Measurements from ENCODE around the gene ZNF827.

The ZNF827 gene

GRCh38 chr4:145825255-145825654 is 113.4 kb downstream of the ZNF827 start:
- no peak for DNase-seq (ENCODE audit: low read depth)

- DNase-seq (ENCODE audit: low read depth) = no peak
Measured at GRCh38 chr4:145824463-145824862, 114.2 kb downstream of the ZNF827 start.

- DNase-seq (ENCODE audit: low read depth) = no peak
Measured at GRCh38 chr4:145823743-145824142, 114.9 kb downstream of the ZNF827 start.

DNA sequence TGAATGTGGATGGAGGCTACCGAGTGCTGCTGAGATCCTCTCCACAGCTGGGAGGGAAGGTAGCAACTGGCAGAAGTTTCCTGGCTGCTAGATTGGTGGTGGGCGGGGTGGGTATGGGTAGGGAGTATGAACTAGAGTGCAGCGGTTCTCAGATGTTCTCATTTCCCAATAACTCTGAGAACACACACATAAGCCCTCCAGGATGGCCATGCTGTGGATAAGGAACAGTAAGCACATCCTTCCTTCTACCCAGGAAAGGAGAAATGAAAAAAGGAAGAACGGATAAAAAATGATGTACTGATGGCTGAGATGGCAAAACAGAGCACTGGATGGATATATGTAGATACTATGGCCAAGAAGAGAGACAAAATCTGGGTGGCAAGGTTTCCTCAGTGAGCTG is 116.0 kb downstream of the ZNF827 start:
- no peak for DNase-seq (ENCODE audit: low read depth)

DNA sequence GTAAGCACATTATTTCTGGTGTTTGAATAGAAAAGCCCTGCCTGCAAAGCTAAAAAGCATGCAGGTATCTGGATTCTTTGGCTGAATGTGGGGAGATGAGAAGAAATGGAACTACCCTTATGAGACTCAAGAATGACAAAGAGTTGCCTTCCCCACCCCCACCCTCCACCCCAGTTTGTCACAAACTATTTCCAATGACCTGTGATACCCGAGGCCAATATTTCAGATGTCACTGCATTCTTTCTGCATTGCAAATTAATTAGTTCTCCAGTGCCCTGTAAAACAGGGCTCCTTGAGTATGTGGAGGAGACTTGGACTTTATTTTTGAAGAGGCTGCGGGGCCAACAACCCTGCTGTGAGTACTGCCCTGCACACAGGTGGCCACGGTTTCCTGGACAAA is 116.4 kb downstream of the ZNF827 start:
- DNase-seq (ENCODE audit: low read depth) = no peak

- DNase-seq (ENCODE audit: low read depth) = no peak
Measured at GRCh38 chr4:145821766-145822165, 116.9 kb downstream of the ZNF827 start.

- DNase-seq (ENCODE audit: low read depth) = no peak
Measured at GRCh38 chr4:145820407-145820806, 118.2 kb downstream of the ZNF827 start.

DNA sequence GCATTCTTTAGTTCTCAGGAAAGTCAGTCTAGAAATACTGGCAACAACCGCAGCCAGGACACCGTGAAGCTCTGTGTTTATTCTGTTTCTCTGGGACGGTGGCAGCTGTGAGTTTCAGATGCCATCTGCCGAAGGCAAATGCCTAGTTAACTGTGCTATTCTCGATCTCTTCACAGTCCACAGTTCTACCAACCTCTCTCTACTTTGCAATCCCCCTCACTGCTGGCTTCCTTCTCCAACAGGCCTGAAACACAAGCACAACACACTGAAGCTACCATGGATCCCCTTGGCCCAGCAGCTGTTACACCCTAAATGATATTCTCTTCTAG is 118.8 kb downstream of the ZNF827 start:
- no peak for DNase-seq (ENCODE audit: low read depth)

DNA sequence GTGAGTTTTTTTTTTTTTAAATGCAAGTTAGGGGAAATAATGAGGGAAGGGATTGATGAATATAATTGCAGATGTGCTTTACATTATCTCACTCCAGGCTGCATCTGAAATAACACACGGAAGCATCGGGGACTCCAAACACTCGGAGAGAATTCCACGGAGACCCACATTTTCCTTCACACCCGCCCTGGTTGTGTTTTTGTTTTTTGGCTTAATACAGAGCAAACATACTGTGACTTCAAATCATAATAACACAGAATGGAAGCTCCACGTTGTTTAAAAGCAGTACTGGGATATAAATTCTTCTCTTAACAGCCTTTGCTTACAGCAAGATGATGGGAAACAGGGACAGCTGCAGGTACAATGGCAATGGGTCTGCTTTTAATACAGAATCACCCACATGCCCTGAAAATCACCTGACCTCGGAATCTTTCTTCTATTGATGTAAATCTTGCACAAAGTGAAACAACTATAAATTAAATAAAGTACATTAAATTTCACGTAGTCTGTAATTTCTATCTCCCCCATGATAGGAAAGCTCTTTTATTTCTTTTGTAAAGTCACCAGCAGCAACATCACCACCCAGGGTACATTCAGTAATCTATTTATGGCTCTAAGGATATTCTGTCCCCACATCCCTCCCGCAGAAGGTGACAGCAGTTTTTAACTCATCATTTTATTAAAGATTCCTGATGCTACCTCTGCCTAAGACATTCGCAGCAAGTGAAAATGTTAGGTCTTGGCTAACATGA is 119.3 kb downstream of the ZNF827 start:
- no peak for DNase-seq (ENCODE audit: low read depth)

GRCh38 chr4:145818011-145818410 is 120.6 kb downstream of the ZNF827 start:
- DNase-seq (ENCODE audit: low read depth) = no peak

GRCh38 chr4:145816091-145816490 is 122.5 kb downstream of the ZNF827 start:
- DNase-seq (ENCODE audit: low read depth) = no peak

GRCh38 chr4:145815626-145816025 is 123.0 kb downstream of the ZNF827 start:
- peak; percentile 31 for DNase-seq (ENCODE audit: low read depth)

- DNase-seq (ENCODE audit: low read depth) = no peak
Measured at GRCh38 chr4:145815027-145815612, 123.5 kb downstream of the ZNF827 start.

DNA sequence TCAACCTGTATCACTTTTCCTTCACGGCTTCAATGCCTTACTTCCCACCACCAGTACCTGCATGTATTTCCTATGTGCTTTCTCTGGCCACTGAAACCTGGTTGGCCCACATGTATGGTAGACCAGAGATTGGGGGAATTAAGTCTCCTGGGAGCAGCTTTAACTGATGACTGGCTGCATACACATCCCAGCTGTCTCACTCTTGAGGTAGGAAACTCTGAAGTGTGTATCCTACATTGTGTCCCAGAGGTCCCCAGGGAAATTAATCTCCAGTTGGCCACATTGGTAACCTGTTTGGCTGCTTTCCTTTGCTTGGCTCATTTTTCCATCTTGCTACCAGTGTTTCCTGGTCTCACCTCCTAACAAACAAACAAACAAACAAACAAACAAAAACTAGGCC is 124.4 kb downstream of the ZNF827 start:
- DNase-seq (ENCODE audit: low read depth) = no peak

DNA sequence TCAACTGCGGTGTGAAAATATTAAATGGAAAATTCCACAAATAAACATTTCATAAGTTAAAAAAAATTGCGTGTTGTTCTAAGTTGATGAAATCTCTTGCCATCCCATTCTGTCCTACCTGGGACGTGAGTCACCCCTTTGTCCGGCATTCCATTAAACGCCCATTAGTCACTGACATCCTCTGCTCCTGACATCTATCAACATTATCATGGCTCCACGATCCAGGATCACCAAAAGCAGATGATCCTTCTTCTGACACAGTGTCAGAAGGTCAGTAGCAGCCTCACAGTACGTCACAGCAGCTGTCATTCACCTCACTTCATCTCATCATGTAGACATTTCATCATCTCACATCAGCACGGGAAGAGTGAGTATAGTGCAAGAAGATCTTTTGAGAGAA is 125.7 kb downstream of the ZNF827 start:
- DNase-seq (ENCODE audit: low read depth) = no peak

- DNase-seq (ENCODE audit: low read depth) = no peak
Measured at GRCh38 chr4:145808848-145809512, 129.6 kb downstream of the ZNF827 start.

DNA sequence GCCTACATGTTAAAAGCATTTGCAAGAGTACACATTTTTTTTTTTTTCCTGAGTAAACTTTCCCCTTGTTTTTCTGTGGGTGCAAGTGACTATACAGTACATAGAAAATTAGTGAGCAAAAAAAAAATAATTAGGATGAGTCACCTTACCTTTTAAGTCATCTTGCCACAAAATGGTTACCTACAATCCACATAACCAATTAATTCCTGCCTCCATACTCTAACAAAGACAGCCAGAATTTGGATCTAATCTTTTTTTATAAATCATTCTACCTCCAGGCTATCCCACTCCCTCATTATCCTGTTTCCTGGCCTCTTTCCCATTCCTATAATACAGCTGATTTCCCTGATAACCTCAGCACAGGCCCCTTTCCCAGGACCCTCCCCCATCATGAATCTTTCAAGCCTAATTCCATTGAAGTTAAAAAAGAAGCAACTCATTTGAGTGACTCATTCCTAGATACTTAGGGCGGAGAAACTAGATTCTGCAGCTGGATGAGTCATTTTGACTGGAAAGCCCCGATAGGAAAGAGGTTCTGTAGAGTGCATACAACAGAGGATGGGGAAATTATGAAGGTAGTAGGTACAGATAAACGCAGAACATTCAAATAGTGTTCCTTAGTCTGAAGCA is 130.5 kb downstream of the ZNF827 start:
- DNase-seq (ENCODE audit: low read depth) = peak; percentile 76

DNA sequence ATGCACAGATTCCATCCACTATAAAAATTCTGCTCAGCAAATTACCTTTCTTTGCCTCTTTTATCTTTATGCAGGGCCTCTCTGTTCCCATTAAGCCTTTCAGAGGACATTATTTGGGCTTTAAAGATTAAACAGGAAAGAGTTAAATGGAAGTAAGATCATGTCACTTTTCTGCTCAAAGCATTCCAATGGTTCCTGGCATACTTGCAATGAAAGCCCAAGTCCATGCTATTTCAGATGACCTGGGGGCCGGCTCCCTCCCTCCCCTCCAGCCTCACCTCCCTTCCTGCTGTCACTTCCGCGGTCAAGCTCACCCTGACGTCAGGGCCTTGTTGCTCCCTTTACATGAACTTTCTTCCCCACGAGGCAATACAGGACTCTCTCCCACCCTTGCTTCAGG is 133.1 kb downstream of the ZNF827 start:
- no peak for DNase-seq (ENCODE audit: low read depth)

GRCh38 chr4:145804116-145804515 is 134.5 kb downstream of the ZNF827 start:
- peak; percentile 81 for DNase-seq (ENCODE audit: low read depth)

- no peak for DNase-seq (ENCODE audit: low read depth)
Measured at GRCh38 chr4:145799223-145799622, 139.4 kb downstream of the ZNF827 start.

DNA sequence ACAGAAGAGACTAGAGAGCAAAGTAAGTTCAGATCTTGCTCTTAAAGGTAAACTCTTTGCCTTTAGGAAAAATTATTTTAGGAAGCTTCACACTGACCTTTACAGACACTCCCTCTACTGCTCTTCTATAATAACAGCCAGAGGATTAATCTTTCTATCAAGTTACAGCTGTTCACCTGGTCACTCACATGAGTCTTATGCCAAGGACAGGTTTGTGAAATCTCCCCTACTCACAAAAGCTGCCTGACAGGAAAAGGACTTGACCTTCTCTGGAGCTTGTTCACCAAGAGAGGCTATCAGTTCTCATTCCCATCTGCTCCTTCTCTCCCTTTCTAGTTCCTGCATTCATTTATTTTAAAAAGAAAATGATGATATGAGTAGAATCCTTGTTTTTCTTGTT is 141.3 kb downstream of the ZNF827 start:
- DNase-seq (ENCODE audit: low read depth) = no peak

DNA sequence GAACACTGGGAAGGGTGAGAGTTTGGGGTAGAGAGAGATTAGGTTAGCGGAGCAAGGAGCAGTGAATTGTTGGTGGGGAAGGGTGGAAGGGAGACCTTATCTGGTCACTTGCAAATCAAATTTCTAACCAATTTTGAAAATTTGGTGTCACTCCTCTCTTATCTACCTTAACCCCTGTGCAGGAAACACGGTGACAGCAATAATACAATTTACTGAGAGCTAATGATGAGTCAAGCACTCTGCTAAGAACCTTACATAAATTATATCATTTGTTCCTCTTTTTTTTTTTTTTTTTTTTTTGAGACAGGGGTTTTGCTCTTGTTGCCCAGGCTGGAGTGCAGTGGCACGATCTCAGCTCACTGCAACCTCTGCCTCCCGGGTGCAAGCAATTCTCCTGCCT is 142.3 kb downstream of the ZNF827 start:
- DNase-seq (ENCODE audit: low read depth) = no peak

DNA sequence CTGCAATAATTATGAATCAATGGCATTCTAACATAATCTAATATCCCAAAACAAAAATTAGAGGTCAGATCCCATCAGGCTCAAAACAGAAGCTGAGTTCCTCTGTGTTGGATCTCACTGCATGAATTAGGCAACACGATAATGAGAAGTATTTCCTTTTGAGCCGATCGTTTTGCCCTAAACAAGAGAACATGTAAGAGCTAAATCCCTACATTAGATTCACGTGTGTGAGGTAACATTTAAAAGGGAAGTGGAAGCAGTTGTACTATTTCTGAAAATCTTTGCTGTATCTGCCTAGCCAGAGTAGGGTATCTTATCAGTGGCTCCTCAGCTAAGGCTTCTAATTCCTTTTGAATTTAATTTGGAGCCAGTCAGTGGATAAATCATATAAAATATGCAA is 143.1 kb downstream of the ZNF827 start:
- DNase-seq (ENCODE audit: low read depth) = no peak
